Dermis blood vessel endothelial cell (primary cell): ENCODE data around the gene ANKLE1. TPM values are rescaled to one million over a fixed set of nuclear protein-coding genes. Genes with fewer than 3 reads are reported as not detected.

Source experiments
- DNase-seq: peaks from one replicate; pipeline ENCODE4 v3.0.0; 2010
- total RNA-seq: library from RNA; depleted of rRNA; stranded (reverse); fragments of >200 nt; gene quantifications from 2 replicates; pipeline ENCODE4 v1.2.3, GENCODE V29; 2014

Gene ANKLE1, protein sequence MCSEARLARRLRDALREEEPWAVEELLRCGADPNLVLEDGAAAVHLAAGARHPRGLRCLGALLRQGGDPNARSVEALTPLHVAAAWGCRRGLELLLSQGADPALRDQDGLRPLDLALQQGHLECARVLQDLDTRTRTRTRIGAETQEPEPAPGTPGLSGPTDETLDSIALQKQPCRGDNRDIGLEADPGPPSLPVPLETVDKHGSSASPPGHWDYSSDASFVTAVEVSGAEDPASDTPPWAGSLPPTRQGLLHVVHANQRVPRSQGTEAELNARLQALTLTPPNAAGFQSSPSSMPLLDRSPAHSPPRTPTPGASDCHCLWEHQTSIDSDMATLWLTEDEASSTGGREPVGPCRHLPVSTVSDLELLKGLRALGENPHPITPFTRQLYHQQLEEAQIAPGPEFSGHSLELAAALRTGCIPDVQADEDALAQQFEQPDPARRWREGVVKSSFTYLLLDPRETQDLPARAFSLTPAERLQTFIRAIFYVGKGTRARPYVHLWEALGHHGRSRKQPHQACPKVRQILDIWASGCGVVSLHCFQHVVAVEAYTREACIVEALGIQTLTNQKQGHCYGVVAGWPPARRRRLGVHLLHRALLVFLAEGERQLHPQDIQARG
- 0.68 and 1.5 TPM in 2 replicates for total RNA-seq

DNA sequence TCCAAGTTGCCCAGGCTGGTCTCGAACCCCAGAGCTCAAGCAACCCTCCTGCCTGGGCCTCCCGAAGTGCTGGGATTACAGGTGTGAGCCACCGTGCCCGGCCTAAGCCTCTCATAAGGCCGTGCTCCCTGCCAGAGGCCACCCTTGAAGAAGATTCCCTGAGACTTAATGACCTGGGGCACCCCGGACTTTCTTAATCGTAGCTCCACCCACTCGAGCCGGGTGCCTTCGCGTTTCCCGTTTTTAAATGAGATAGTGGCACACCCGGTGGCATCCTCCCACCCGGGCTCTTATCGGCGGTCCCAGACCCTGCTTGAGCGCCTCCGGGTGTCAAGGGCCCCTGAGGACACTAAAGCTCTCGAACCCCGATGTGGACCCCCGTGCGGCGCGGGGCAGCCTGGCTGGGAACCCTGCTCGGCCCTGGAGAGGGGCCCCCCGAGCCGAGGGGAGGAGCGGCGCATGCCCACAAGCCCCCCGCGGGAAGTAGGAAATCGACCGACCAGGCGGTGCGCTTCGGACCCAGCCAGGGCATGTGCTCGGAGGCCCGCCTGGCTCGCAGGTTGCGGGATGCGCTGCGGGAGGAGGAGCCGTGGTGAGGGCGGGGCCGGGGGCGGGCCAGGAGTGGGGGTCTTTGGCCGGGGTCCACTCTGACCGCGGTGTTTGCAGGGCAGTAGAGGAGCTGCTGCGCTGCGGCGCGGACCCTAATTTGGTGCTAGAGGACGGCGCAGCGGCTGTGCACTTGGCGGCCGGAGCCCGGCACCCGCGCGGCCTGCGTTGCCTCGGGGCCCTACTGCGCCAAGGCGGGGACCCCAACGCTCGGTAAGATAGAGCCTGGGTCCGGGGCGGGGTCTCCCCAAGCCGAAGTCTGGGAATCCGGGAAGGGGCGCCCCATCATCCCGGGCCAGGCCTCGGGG lies at the start of gene ANKLE1:
ANKLE1 (plus strand) TSS at position 511 of the 914 bp plus-strand sequence; CDS start at position 531, 20 bp downstream.
- DNase-seq: peak; percentile 39

DNA sequence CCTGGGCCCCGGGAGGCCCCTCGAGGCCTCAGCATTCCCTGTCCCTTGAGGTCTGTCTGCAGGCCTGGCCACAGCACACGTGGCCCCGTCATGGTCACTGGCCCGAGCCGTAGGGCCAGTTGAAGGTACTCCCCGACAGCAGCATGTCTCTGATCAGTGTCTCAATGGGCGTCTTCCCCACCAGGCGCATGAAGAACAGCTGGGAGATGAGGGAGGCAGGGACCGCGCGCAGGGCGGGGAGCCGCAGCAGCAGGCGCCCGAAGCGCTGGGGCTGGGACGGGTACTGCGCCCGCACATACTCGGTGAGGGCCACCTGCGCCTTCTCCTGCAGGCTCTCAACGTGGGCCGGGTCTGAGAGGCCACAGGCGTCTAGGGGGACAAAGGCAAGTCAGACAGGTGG lies 49.4 kb upstream of the ANKLE1 start:
- DNase-seq: no peak

DNA sequence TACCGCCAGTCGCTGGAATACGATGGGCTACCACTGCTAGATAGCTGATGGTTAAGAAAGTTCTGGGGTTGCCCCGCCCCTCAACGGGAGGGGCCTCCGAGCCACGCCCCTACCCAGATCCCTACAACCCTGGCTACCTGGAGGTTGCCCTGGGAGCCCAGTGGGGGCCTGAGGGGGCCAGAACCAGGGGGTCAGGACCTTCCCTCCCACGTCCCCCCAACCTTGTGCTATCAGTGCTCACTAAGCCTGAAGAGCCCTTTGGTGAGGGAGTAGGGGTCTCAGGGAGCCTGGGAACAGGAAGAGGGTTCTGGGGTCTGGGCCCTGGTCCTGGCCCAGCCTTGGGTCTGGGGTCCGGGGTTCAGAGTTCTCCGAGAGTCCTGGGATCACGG lies 46.8 kb upstream of the ANKLE1 start:
- peak; percentile 51 for DNase-seq

DNA sequence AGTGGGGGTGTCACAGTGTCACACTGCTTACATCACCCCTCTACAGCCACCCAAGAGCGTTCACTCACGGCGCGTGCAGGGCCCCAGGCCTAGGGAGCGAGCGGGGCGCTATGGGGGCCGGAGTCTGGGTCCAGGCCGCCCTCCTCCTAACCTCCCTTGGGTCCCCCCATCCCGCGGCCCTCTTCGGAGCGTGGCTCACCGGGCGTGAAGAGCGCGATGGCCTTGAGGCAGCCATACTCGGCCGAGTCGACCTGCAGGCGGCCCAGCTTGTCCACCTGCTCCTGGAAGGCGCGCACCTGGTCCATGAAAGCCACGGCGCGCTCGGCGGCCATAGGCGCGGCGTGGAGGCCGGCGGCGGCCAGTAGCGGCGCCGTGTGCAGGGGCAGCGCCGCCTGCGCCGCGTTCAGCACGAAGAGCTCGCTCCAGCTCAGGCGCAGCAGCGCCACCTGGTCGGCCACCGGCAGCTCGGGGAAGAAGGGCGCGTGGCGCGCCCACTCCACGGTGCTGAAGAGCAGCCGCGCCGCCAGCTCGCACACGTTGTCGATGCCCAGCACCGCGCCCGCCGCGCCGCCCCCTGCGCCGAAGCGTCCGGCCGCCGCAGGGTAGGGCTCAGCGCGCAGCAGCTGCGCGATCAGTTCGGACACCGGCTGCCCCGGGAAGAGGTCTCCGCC lies 46.3 kb upstream of the ANKLE1 start:
- DNase-seq: peak; percentile 84

DNA sequence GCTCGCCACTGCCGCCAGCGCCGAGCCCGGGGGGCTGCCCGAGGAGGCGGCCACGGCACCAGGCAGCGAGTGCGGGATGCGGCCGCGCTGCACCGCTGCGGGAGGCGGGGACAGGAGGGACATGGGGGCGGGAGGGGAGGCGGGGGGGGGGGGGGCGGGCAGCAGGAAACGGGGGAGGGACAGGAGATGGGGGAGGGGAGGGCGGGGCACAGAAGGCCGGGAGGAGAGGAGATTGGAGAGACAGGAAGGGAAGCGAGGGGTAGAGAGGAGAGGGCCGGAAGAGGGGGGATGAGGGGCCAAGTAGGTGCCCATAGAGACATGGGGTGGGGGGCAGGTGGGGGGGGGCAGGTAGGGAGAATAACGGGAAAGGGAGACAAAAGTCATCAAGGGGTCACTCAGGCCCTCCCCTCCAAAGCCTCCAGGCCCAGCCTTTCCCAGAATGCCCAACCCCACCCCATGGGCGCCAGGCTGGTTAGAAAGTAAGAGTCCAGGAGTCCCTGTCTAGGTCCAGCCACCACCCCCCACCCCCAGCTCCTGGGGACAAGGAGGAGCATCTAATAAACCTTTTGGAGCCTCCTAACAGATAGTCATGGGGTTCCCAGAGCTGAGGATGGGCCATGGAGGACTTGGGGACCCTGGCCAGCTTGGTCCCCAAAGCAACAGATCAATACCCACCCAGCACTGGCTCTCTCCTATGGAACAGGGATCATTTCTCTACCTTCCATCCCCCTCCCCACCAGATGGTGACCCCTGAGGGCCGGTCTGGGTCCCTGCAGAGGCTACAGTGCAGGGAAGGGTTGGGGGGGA lies 45.5 kb upstream of the ANKLE1 start:
- DNase-seq: no peak

DNA sequence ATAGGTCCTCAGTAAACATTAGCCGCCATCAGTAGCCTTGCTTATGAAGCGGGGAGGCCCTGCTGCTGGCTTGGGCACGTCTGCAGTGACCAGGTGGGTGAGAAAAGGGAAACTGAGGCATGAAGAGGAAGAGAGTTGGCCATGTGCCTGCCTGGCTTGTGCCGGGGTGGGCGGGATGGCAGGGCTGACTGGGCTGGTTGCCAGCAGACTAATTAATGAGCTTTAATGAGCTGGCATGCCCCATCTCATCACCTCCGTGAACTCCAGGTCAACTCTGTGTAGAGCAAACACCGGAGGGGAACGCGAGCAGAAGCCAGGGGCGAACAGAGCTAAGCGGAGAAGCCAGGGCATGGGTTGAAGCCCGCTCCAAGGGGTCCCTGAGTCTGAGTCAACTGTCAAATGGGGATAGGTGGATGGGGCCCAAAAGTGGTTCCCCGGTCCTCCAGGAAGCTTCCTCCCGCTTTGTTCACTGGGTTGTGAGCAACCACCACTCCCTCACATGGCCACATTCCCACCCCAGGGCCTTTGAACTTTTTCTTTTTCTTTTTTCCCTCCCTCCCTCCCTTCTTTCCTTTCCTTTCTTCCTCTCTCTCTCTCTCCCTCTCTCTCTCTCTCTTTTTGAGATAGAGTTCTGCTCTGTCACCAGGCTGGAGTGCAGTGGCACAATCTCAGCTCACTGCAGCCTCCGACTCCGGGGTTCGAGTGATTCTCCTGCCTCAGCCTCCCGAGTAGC lies 44.7 kb upstream of the ANKLE1 start:
- DNase-seq: no peak

DNA sequence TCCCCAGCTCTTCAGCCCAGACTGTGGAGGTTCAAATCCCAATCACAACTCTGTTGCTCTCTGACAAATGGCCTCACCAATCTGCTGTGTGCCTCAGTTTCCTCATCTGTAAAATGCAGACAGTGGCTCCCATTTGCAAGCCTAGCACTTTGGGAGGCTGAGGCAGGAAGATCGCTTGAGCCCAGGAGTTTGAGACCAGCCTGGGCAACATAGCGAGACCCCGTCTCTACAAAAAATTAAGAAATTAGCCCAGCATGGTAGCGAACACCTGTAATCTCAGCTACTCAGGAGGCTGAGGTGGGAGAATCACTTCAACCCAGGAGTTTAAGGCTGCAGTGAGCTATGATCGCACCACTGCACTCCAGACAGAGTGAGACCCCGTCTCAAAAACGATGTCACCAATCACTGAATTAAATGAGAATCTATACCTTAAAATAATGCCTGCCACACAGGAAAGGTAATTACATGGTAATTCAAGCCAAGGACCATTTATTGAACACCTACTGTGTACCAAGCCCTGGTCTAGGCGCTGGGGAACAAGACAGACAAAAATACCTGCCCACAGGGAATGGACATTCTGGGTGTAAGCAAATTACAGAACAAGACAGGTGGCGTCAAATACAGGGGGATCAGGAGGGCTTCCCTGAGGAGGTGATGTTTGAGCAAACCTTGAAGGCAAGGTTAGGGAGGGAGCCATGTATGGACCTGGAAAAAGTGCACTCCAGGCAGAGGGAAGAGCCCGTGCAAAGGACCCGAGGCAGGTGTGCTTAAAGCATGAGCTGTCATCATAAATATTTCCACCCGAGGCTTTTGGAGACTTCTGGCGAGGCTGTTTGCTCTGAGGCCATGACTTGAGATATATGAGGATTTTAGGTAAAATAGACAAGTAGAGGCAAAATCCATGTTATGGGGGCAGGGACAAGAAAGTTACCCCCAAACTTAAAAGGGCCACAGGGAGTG lies 43.7 kb upstream of the ANKLE1 start:
- no peak for DNase-seq

DNA sequence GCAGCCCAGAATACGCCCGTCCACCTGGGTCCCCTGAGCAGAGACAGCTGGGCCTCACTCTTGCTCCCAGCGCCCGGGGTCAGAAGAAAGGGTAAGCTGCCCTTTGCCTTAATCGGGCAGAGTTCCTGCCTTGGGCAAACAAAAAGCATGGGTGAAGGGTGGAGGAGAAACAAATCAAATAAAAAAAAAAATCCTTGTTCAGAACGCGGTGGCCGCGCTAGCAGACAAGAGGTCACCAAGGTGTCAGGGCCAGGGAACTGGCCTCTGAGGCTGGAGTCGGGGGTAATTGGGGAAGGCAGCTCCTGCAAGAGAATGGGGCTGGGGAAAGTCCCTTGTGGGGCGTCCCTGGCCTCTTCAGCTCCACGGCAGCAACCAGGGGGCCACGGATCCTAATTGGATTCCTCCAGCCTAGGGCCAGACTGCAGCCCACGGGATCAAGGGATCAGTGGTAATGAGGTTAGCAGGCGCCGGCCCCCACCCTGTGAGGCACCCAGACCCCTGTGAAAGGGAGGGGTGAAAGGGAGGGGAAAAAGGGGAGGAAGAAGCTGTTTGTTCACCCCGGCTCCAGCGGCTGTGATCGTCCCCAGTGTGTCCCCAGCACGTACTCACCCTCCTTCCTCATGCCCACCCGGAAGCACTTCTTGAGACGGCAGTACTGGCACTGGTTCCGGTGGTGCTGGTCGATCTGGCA lies 41.5 kb upstream of the ANKLE1 start:
- no peak for DNase-seq

DNA sequence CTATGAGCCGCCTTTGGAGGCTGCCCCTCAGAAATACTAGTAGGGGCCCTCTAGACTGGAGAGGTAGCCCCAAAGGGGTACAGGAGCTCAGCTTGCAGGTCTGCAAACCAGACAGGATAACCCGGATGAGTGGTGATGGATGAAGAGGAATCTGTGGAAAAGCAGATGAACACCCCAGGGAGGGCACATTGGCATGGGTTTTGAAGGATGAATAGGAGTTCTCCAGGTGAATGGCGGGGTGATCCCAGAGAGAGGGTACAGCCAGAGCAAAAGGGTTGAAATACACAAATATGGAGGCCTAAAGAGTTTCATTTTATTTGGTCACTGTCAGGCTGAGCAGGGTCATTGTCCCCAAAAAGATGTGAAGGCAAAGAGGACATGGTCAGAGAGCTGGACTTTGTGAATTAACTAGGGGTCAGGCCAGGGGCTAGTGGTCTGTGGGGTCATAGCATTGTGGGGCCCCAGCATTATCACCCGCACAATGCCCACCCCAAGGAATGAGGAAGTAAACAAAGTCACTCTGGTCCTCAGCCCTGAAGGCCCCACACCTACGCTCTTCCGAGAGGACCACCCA lies 40.8 kb upstream of the ANKLE1 start:
- no peak for DNase-seq

DNA sequence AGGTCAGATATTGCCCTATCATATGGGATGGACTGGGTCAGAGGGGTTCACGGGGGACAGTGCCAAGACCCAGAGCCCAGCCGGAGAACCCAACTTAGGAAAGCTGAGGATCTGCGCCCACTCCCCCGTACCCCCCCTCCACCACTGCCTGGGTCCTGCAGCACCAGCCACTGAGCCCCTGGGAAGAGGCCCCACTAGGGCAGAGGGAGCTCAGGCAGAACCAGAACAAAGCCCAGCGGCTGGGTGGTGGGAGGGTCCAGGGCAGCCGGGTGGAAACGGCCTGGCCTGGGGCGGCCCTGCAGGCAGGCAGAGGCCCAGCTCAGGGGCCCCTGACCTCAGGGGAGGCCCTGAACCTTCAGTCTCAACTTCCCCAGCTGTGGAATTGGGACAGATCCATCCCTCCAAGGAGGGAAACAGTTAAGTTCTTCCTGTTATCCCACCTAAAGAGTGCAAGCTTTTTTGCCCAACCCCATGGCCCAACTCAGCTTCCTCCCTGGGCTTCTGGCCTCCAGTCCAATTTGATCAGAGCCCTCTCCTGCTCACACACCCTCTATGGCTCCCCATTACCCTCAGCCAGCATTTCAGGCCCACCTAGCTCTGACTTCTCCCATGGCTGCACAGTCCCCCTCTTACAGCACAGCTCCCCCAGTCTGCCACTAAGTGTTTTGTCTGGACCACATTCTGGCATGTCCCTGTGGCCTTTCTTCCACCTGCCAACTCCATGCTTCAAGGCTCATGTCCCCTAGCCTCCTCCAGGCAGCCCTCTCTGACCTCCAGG lies 39.1 kb upstream of the ANKLE1 start:
- no peak for DNase-seq

DNA sequence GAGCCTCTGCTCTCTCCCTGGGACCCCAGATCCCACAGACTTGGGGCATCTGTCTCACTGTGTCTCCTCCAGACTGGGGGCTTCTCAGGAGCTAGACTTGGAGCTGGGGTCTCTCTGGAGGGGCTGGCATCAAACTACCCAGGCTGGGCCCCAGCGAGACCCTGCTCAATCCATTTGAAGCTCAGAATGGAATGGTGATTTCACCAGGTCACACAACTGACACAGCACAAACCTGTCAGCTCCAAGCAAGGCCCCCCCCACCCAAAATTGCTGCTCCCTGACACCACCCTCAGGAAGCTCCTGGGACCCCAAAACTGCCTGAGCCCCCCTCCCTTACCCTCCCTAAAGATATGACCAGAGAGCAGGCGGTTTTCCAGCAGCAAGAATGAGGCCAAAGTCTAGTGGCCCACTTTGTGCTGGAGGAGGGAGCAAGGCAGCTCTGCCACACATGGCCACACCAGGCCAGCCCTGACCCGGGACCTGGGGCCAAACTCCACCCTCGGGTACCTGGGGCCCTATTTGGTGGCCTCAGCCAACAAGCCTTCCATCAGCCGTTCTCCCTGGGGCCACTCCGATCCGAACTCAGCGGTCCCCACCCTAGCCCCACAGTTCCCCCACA lies 38.4 kb upstream of the ANKLE1 start:
- DNase-seq: no peak

DNA sequence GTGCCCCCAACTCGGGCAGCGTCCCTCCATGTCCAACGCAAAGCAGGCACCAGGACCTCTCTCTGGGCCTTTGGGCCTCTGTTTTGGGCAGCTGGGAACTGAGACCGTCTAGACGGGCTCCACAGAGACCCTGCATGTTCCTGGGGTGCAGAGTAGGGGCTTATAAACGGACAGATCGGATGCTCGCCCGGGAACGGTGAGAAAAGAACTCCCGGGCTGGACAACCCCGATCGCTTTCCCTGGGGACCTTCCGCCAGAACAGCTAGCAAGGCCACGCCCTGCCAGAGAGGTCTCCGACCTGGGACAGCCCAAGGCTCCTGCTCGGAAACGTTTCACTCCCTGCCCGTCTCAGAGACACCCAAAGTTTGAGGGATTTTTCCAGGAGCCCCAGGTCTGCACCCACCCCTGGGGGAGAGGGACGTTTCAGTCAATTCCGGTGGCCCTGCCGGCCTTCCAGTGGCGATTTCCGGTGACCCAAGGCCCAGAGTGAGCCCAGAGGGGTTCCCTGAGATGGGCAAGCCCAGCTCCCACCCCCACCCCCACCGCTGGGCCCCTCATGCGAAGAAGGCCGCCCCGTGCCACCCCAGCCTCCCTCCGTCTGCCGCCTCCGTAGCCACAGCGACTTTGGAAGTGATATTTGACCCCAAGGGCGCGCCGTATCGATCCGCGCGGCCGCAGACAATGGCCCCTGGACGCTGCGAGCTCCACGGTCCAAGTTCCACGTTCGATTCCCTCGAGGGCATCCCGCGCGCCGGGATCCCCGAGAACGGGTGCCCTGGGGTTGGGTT lies 37.7 kb upstream of the ANKLE1 start:
- DNase-seq: peak; percentile 37

DNA sequence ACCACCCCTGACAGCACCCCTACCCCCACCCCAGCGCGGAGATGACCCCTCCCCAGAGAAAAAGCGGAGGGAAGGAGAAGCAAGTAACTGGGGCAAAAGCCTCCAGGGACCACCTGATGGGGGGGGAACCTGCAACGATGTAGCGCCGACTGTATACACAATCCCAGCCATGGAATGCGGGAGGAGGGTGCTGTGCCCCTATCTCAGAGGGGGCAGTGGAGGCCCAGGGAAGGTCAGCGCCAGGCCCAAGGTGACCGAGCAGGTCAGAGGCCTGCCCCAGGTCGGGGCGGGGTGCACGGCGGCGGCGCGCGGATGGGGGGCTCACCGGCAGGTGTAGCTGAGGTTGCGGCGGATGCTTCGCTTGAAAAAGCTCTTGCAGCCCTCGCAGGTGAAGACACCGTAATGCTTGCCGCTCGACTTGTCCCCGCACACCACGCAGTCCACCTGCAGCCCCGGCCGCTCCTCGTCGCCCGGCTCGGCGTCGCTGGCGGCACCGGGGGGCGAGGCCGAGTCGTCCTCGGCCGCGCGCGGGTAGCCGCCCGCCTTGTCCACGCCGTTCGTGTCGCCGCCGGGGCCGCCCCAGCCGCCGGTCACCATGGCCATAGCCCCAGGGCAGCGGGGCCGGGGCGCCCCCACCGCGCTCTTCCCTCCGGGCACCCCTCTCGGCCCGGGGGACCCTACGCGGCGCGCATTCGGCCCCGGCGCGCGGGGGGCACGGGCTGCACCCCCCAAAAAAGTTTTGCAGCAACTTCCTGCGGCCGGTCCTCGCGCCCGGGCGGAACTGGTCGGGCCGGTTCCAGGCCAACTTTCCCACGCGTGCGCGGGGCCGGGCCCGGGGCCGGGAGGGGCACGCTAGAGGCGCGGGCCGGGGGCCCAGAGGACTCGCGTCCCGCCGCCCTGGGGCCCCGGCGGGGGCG lies 36.8 kb upstream of the ANKLE1 start:
- DNase-seq: no peak

DNA sequence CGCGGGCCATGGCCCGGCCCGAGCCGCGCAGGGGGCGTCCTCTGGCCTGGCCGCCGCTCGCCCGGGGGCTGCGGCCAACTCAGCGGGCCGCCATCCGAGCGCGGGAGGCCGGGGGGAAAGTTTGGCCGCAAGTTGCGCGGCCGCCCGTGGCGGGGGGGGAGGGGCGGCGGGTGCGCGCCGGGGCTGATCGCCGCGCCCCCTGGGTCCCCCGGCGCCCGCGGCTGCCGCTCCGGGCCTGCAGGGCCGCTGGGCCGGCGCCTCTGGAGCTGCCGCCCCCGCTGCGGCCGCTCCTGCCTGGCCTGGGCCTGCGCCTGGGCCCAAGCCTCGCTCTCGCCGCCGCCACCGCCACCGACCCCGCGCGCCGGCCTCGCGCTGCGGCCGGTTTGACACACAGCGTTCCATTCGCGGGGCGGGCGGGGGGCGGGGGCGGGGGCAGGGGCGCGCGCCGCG lies 36.1 kb upstream of the ANKLE1 start, which contains the start of gene NR2F6:
NR2F6 (minus strand) TSS at position 385 of the 450 bp plus-strand sequence. CDS start 699 bp downstream, outside the sequence.
- DNase-seq: no peak
